ENCODE data around the gene ATP1B4.
"Not testable (repeated sequence)": the region's sequence is repeated elsewhere in the genome, so short reads cannot be mapped to it uniquely, and the experiment has no call there.

ATP1B4 gene

DNA sequence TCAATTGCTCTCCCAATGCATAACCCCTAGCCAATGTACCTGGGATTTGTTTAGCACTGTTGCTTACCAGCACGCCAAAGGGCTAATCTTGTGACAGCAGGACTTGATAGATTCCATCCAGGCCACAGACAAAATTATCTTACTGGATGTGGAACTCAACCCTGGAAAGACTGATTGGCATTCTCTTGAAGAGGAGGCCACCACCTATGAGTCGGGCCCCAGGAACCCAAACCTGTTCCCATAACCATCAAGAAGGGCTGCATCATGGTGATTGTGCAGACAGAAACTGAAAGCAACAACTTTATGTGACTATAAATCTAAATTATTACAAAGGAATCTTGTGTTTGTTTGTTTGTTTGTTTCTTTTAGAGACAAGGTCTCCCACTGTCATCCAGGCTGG, 30.8 kb upstream of the ATP1B4 start:
- Mint-ChIP-seq H3K36me3 (ENCODE audit: low read depth) (no peaks in the 10 kb centered on the region), H3K27me3 (ENCODE audit: low read depth) (peaks cover 3% of the 10 kb centered on the region), H3K27ac (no peak overlapping the region), H3K9me3 (peaks cover 29% of the 10 kb centered on the region), H3K4me1 (no peaks in the 10 kb centered on the region), H3K4me3 (no peak overlapping the region)
- TF ChIP-seq, protein P1, sequence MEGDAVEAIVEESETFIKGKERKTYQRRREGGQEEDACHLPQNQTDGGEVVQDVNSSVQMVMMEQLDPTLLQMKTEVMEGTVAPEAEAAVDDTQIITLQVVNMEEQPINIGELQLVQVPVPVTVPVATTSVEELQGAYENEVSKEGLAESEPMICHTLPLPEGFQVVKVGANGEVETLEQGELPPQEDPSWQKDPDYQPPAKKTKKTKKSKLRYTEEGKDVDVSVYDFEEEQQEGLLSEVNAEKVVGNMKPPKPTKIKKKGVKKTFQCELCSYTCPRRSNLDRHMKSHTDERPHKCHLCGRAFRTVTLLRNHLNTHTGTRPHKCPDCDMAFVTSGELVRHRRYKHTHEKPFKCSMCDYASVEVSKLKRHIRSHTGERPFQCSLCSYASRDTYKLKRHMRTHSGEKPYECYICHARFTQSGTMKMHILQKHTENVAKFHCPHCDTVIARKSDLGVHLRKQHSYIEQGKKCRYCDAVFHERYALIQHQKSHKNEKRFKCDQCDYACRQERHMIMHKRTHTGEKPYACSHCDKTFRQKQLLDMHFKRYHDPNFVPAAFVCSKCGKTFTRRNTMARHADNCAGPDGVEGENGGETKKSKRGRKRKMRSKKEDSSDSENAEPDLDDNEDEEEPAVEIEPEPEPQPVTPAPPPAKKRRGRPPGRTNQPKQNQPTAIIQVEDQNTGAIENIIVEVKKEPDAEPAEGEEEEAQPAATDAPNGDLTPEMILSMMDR (IDR thresholded peaks at IDR 0.05; ENCODE audit: unreplicated experiment in 3 of 3) = no peak

- TF ChIP-seq, protein P1 (IDR thresholded peaks at IDR 0.05; ENCODE audit: unreplicated experiment in 3 of 3) = no peak
- Mint-ChIP-seq H3K36me3 (ENCODE audit: low read depth) (no peaks in the 10 kb centered on the region), H3K27me3 (ENCODE audit: low read depth) (peaks cover 3% of the 10 kb centered on the region), H3K27ac (no peak overlapping the region), H3K9me3 (peaks cover 25% of the 10 kb centered on the region), H3K4me3 (no peak overlapping the region), H3K4me1 (no peaks in the 10 kb centered on the region)
These were observed 29.5 kb upstream of the ATP1B4 start for GRCh38 chrX:120332394-120332793.

DNA sequence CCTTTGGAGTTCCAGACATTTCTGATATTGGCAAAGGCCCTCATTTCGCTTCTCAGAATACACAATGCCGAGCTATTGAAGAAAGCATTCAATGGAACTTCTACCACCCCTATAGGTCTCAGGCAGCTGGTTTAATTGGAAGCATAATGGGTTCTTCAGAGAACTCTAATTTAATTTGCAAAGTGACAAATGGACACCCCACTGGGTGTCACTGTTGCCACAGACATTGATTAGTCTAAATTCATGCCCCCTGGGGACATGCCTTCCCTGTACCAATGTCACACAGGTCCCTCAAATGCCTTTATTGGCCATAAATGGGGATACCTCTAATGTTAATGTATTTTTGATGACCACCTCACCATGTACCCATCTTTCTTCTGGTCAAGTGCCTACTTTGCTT, 27.7 kb upstream of the ATP1B4 start:
- H3K4me3 Mint-ChIP-seq = no peak overlapping the region
- H3K27ac Mint-ChIP-seq = no peak overlapping the region
- H3K4me1 Mint-ChIP-seq = no peaks in the 10 kb centered on the region
- TF ChIP-seq, protein P1 (IDR thresholded peaks at IDR 0.05; ENCODE audit: unreplicated experiment in 3 of 3) = no peak
- H3K9me3 Mint-ChIP-seq = peaks cover 34% of the 10 kb centered on the region
- H3K27me3 Mint-ChIP-seq (ENCODE audit: low read depth) = peaks cover 3% of the 10 kb centered on the region
- no peaks in the 10 kb centered on the region for H3K36me3 Mint-ChIP-seq (ENCODE audit: low read depth)

- H3K36me3 Mint-ChIP-seq (ENCODE audit: low read depth) = no peaks in the 10 kb centered on the region
- peaks cover under 1% of the 10 kb centered on the region for H3K27me3 Mint-ChIP-seq (ENCODE audit: low read depth)
- no peaks in the 10 kb centered on the region for H3K4me1 Mint-ChIP-seq
- no peak overlapping the region for H3K27ac Mint-ChIP-seq
- H3K4me3 Mint-ChIP-seq = no peak overlapping the region
- TF ChIP-seq, protein P1 (IDR thresholded peaks at IDR 0.05; ENCODE audit: unreplicated experiment in 3 of 3) = no peak
- peaks cover 33% of the 10 kb centered on the region for H3K9me3 Mint-ChIP-seq
These were observed 27.3 kb upstream of the ATP1B4 start for GRCh38 chrX:120334603-120335002.

GRCh38 chrX:120335289-120335688, 26.6 kb upstream of the ATP1B4 start:
- H3K27ac Mint-ChIP-seq = no peak overlapping the region
- TF ChIP-seq, protein P1 (IDR thresholded peaks at IDR 0.05; ENCODE audit: unreplicated experiment in 3 of 3) = no peak
- peaks cover 30% of the 10 kb centered on the region for H3K9me3 Mint-ChIP-seq
- H3K4me1 Mint-ChIP-seq = no peaks in the 10 kb centered on the region
- no peaks in the 10 kb centered on the region for H3K36me3 Mint-ChIP-seq (ENCODE audit: low read depth)
- no peaks in the 10 kb centered on the region for H3K27me3 Mint-ChIP-seq (ENCODE audit: low read depth)
- no peak overlapping the region for H3K4me3 Mint-ChIP-seq

DNA sequence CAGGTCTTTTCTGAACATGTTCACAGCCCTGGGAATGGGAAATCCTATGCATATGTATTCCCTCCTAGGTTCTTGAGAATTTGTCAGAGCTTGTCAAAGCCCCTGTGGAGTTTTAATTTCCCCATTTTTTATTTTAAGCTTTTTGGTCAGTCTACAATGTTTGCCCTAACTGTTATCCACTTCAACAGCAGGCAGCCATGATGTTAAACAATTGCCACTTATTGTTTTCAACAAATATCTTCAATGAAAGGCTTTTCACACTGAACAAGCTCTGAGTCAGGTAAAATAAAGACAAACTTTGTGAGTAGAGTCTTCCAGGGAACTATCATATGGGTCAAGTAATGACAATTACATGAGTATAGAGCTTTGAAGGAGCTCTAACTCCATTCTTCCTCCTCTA, 25.0 kb upstream of the ATP1B4 start:
- no peaks in the 10 kb centered on the region for H3K36me3 Mint-ChIP-seq (ENCODE audit: low read depth)
- TF ChIP-seq, protein P1 (IDR thresholded peaks at IDR 0.05; ENCODE audit: unreplicated experiment in 3 of 3) = no peak
- no peak overlapping the region for H3K27ac Mint-ChIP-seq
- peaks cover 28% of the 10 kb centered on the region for H3K9me3 Mint-ChIP-seq
- no peaks in the 10 kb centered on the region for H3K4me1 Mint-ChIP-seq
- no peaks in the 10 kb centered on the region for H3K27me3 Mint-ChIP-seq (ENCODE audit: low read depth)
- no peak overlapping the region for H3K4me3 Mint-ChIP-seq

GRCh38 chrX:120344566-120344965, 17.3 kb upstream of the ATP1B4 start:
- not testable (repeated sequence) for H3K27ac Mint-ChIP-seq; H3K36me3 Mint-ChIP-seq (ENCODE audit: low read depth); H3K4me3 Mint-ChIP-seq; H3K4me1 Mint-ChIP-seq; H3K27me3 Mint-ChIP-seq (ENCODE audit: low read depth)
- peaks cover 17% of the 10 kb centered on the region for H3K9me3 Mint-ChIP-seq

Data from nephron (organoid).